HepG2 (cell line): Measurements from ENCODE around the gene PLCL1.

Source experiments
- BRD4 ChIP-seq: sonication (generic); formaldehyde crosslinking; IDR thresholded peaks from 2 replicates; pipeline ENCODE4 v1.4.0; 2020; ENCODE audit warnings: missing genetic modification reagents
- EEA1 ChIP-seq: sonication (generic); formaldehyde crosslinking; IDR thresholded peaks from 2 replicates; pipeline ENCODE4 v1.5.1; 2020; ENCODE audit warnings: mild to moderate bottlenecking, missing genetic modification reagents, borderline replicate concordance
- ELF1 ChIP-seq: sonication (generic); formaldehyde crosslinking; IDR thresholded peaks from 2 replicates; pipeline ENCODE4 v1.4.0; 2020; ENCODE audit warnings: missing genetic modification reagents
- HDAC1 ChIP-seq: sonication (generic); formaldehyde crosslinking; IDR thresholded peaks from 2 replicates; pipeline ENCODE4 v1.5.1; 2020; ENCODE audit warnings: mild to moderate bottlenecking, missing genetic modification reagents
- HNRNPLL ChIP-seq: fragments of 200-400 bp; formaldehyde crosslinking; IDR thresholded peaks from 2 replicates; pipeline ENCODE4 v1.6.1; 2017; ENCODE audit warnings: mild to moderate bottlenecking, low read depth, low read length; ENCODE audit not compliant: poor library complexity, severe bottlenecking
- MAFG ChIP-seq: sonication (generic); formaldehyde crosslinking; IDR thresholded peaks from 2 replicates; pipeline ENCODE4 v1.5.1; 2020; ENCODE audit warnings: mild to moderate bottlenecking, missing genetic modification reagents
- PCBP1 ChIP-seq: fragments of 200-400 bp; formaldehyde crosslinking; IDR thresholded peaks from 2 replicates; pipeline ENCODE4 v1.6.1; 2017; ENCODE audit warnings: mild to moderate bottlenecking, low read depth, low read length, borderline replicate concordance
- POLR2A ChIP-seq, 2 experiments: IDR thresholded peaks; 2 replicates each; pipeline ENCODE4 v1.6.1; 2011; ENCODE audit warnings: low read depth in 2 of 2, low read length in 2 of 2, mild to moderate bottlenecking in 1 of 2, moderate library complexity in 1 of 2; ENCODE audit not compliant: insufficient read depth in 1 of 2
- RELA ChIP-seq: sonication (generic); formaldehyde crosslinking; IDR thresholded peaks from 2 replicates; pipeline ENCODE4 v1.4.0; 2020; ENCODE audit warnings: missing genetic modification reagents
- SATB2 ChIP-seq: sonication (generic); formaldehyde crosslinking; IDR thresholded peaks from 2 replicates; pipeline ENCODE4 v1.5.0; 2020; ENCODE audit warnings: missing genetic modification reagents
- SMAD1 ChIP-seq: sonication (generic); formaldehyde crosslinking; IDR thresholded peaks from 2 replicates; pipeline ENCODE4 v1.4.0; 2020; ENCODE audit warnings: missing genetic modification reagents, low read depth, mild to moderate bottlenecking, borderline replicate concordance
- TCF7L2 ChIP-seq: IDR thresholded peaks from 2 replicates; pipeline ENCODE4 v1.6.1; 2011; ENCODE audit warnings: mild to moderate bottlenecking, low read depth, low read length, moderate library complexity

DNA sequence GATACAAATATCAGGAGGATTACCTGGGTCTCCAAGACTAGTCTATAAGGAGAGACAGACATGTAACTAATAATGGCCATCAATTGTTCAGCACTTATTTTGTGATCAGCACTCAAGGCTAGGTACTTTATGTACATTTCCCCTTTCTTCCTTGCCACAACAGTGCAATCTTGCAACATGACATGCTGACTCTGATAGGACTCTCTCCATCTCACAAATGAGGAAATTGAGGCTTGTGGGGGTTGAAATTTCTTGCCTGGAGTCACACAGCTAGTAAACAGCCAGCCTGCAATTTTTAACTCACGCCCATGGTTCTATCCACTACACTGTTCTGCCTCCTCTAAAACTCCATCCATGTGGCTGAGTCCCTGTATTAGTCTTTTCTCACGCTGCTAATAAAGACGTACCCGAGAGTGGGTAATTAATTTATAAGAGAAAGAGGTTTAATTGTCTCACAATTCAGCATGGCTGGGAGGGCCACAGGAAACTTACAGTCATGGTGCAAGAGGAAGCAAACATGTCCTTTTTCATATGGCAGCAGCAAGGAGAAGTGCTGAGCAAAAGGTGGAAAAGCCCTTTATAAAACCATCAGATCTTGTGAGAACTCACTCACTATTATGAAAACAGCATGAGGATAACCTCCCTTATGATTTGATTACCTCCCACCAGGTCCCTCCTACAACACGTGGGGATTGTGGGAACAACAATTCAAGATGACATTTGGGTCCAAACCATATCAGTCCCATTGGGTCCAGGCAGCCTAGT is 302.4 kb downstream of the PLCL1 start:
- TF ChIP-seq HNRNPLL = no peak
- no peak for TF ChIP-seq POLR2A (IDR thresholded peaks at IDR 0.05; ENCODE audit: insufficient read depth in 1 of 2, low read depth in 2 of 2, low read length in 2 of 2)
- TF ChIP-seq ELF1 (CRISPR knock-in tag) = no peak
- TF ChIP-seq HDAC1 (CRISPR knock-in tag) = no peak
- no peak for TF ChIP-seq RELA (CRISPR knock-in tag)
- no peak for TF ChIP-seq MAFG (CRISPR knock-in tag)
- no peak for TF ChIP-seq SMAD1
- no peak for TF ChIP-seq TCF7L2
- no peak for TF ChIP-seq PCBP1
- no peak for TF ChIP-seq EEA1
- no peak for TF ChIP-seq BRD4 (CRISPR knock-in tag)
- no peak for TF ChIP-seq SATB2 (CRISPR knock-in tag)
